DMS79 treated with DMSO at 0.1 percent for 48 hours (cell line): ENCODE results near the gene ATP6V1G1.

Experiments
- DNase-seq: peaks from one replicate; lab custom pipeline; 2025; lab: John Stamatoyannopoulos, UW

ATP6V1G1 gene

DNA sequence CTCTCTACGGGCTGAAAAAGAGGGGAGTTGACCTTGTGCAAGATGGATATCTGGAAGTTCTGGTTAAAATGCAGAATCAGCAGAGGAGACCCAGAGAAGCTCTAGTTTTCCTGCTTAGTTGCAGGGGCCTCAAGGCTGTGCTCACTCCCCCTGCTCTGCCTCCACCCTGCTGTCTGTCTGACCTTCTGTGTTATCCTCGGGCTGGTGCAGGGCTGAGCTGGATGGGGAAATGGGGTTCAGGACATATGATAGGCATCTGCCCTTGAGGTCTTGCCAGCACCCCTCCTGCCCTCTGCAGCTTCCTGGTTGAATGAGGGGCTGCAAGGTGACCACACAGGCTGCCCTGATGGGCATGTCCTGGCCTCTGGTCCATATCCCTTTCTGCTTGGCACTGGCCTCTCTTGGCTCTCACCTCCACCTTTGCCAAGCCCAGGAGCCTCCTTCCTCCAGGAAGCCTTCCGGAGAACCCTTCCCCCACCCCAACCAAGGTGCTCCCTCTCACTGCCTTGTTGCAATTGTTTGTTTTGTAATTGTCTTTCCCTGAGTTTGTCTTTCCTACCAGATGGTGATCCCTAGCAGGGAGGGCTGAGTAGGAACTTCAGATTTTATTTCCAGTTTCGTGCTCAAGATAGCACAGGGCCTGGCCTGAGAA, 24.8 kb downstream of the ATP6V1G1 start:
- no peak for DNase-seq

DNA sequence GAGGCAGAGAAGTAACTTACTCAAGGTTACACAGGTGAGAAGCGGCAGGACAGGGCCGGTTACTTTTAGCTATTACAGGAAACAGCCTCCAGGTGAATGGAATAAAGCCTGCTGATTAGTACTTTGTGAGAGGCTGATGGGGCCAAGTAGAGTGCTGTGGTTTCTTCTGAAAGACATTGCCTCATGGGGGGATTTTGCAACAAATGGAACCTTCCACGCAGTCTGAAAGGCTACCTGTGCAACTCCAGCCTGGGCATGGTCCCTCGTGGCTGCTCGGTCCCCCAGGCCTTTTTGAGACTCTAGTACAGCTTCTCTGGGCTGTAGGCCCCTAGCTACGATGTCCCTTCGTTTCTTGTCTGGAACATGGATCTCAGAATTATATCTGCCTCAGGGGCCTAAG, 25.5 kb downstream of the ATP6V1G1 start:
- DNase-seq = peak; percentile 63

DNA sequence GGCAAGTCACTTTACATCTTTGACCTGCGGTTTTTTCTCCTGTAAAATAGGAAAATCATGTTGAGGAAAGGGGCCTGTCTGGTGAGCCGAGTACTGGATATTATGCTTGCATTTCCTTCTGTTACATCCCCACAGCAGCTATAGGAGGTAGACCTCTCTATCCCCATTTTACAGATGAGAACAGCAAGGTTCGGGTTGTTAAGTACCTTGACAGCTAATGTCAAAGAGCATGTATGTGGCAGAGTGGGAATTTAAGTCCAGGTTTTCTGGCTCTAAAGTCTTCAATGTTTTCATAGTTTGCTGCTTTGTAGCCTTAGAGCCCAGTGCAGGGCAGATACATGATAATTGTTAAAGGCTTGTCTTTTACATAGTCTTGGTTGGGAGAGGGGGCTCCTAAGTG, 26.4 kb downstream of the ATP6V1G1 start:
- no peak for DNase-seq

DNA sequence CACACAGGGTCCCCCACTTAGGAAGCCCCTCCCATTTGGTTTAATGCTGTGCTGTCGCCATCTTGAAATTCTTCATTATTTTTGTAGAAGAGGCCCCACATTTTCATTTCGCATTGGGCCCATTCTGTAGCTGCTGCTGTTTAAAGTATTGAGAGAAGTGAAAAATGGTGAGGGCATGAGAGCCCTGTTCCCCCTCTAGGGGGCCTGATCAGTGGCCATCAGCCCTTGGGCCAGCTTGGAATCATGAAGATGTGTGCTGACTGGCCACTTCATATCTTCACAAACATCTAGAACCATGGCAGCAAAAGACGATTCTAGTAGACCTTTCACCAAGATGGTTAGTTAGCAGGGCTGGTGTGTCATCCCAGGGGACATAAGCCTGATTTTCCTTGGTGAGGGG, 26.8 kb downstream of the ATP6V1G1 start:
- no peak for DNase-seq

DNA sequence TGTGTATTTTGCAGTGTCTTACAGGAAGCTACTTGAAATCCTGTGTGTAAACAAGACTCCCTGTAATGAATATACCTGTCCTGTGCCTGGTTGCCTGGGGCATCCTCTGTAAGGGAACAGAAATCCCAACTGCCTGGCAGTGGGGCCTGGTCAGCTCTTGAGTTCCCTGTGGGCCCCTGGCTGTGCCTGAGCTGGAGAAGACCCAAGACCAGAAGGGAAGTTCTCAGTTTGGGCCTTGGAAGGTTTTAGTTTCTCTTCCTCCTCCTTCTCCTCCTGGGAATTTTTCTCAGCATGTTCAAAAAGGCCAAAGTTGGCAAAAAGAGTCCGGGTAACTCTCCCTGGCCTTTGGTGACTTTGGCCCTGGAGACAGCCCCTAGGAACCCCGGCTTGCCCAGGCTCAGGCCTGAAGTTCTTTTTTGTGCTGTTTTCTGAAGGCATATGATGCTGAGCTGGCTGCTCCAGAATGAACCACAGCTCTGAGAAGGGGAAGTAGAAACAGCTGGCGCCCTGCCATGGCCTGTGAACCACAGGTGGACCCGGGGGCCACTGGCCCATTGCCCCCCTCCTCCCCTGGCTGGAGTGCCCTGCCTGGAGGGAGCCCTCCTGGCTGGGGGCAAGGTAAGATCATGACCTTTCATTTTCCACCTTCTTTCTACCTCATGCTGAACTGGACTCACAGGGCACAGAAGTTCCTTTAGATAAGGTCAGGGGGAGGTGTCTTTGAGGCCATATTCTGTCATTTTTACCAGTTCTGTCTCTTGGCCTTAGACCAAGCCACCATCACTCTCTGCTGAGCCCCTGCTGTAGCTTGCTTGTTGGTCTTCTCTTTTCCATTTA, 29.3 kb downstream of the ATP6V1G1 start:
- peak; percentile 18 for DNase-seq

DNA sequence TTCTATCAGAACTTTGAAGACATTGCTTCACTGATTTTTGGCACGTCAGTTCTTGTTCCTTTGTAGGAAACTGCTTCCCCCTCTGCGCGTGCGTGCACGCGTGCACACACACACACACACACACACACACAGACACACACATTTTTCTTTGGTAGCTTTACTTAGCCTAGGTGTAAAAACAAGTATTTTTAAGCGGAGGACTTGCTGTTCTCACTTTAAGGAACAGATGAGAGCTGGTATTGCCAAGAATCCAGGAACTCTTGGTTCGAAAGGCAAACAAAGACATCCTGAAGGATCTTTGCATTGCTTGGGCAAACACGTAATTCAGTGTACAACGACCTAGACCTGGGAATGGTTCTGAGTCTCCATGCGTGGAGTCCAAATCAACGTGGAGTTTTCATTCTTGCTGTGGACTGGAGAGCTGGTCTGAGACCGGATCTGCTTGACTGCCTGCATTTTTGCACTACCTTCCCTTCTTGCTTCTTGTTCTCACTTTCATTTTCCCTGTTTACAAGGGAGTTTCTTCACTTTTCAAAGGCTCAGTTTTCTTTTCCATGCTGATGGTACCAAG, 31.7 kb downstream of the ATP6V1G1 start:
- DNase-seq = no peak

DNA sequence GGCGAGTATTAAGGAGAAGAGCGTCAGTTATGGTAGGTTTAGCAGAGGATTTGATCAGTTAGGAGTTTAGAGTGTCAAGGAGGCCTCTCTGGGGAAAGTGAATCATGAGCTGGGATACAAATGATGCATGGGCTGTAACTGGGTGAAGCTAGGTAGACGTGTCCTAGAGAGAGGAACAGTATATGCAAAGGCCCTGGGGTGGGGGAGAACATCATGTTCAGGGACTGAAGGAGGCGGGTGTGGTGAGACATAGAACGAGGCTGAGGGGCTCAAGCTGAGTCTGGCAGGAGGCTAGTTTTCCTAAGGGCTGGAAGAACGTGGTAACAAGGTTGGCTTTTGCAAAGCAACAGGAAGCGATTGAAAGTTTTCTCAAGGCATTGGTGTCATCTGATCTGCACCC, 34.0 kb downstream of the ATP6V1G1 start:
- DNase-seq = no peak

DNA sequence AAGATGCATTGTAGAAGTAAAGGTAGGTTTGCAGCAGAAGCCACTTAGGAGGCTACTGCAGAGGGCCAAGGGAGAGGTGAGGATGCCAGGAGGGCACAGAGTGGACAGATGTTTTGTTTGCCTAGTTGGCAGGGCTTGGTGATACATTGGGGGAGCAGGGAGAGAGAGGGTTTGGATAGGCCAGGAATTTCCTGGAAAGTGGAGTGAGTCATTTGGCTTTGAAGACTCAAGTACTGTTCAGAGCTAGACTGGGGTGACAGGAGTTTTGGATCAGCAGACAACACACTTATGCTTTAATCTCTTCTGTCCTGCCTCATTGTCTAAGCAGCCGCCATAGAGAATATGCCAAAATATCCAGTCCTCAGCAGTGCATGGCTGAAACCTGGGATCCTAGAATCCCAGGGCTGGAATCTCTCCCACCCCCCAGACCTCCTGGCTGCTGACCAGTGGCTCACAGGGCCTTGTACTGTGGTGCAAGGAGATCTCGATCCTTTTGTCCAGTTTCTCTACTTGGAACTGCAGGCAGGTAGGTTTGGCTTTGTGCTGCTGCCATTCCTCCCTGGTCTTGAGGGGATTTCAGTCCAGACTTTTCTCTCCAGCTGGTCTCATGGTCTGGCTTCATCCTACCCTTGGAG, 34.5 kb downstream of the ATP6V1G1 start:
- no peak for DNase-seq

DNA sequence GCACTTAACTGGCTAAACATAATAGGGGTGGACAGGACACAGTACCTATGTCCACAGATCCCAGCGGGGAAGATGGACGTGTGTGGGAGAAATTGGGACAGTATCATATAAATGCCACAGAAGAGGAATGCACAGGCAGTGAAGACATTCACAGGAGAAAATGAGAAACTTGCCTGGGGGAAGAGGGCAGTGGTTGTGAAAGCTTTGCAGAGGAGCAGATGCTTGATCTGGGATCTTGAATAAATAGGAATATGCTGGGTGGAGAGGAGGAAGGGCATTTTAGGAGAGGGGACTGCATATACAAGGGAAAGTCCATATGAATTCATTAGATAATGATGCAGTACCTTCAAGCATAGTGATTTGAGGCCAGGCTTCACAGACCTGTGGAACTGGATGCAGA, 37.1 kb downstream of the ATP6V1G1 start:
- DNase-seq = no peak

DNA sequence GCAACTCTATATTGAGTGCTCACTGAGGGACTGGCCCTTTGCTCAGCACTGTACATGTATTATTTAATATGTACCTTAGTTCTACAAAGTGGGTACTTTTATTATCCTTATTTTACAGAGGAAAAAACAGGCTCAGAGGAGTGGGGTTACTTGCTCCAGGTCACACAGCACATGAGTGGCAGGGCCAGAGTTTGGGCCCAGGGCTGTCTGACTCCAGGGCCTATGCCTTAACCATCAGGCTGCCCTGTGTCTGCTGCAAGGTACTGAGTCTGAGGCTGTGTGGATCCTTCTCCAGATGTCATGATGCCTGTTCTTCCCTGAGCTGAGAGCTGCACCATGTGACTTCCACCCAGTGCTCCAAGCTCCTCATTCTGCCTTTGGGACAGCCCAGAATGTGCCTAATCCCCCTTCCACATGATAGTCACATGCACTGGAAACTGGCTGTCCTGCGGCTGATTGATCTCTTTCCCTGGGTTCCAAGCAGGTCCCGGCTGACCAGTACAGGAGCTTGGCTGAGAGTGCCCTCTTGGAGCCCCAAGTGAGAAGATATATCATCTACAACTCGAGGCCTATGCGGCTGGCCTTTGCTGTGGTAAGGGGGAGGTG, 38.9 kb downstream of the ATP6V1G1 start:
- DNase-seq = no peak

DNA sequence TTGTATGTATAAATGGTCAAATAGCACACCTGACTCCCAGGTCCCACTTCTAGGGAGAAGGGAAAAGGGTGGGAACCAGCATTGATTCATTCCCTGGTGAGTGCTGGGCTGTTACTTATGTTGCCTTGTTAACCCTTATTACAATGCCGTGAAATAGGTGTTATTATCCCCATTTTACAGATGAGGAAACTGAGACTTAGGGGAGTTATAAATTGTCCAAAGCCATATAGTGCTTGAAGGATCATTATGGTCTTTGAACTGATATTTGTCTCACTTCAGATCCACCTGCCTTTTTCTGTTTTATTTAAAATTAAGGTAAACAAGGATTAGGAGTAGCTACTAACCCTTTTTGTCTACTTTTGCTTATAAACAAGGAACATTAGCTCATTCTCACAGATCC, 40.0 kb downstream of the ATP6V1G1 start:
- no peak for DNase-seq

DNA sequence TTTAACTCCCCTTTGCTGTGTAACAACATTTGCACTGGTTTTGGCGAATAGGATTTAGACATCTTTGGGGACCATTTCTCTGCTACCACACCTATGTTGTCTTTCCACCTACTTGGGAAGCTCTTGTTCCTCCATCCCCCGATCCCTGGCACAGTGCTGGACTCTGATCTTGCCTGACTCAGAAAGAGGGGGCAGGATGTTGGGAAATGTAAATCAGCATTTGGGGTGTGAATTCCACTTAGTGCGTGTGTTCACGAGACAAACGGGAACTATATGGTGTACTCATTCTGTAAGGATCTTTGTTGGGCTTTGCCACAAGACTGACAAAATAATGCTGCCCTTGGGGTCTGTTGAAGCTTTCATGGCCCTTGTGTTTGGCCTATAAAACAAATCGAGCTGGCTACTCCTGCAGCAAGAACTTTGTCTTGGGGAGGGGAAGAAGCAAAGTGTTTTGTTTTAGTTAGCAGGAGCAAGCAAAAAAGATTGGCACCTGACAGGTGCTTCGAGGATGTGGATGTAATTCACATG, 42.1 kb downstream of the ATP6V1G1 start:
- no peak for DNase-seq

DNA sequence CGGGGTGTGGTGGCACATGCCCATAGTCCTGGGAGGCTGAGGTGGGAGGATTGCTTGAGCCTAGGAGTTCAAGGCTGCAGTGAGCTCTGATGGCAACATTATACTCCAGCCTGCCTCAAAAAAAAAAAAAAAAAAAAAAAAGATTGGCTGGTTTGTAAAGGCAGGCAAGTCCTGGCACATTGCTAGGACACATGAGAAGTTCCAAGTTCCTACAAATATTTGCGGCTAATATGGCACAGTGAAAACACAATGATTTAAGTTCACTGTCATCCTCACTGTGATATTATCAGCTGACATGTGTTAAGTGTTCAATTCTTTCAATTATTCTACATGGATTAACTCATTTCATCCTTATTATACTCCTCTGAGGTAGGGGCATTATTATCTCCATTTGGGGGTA, 43.6 kb downstream of the ATP6V1G1 start:
- DNase-seq = no peak

DNA sequence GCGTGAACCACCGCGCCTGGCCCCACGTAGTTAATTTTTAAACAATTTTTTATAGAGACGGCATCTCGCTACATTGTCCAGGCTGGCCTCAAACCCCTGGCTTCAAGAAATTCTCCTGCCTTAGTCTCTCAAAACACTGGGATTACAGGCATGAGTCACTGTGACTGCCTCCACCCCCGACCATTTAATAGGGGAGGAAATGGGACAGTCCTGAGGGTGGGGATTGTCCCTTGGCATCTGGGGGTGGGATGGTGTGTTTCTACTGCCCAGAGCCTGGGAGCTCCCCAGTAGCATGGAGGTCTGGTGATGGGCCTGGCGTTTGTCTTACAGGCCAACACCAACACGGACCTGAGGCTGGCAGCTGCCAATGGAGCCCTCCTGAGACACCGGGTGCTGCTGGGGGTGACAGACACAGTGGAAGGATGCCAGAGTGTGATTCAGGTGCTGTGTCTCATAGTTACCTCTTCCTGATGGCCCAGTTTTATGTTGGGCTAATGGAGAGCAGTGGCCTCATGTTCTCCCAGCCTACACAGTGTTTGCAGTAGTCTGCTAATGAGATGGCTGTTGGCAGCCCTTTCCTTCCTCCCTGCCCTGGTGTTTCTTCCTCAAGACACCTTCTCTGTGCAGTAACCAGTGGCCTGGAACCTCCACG, 46.0 kb downstream of the ATP6V1G1 start:
- no peak for DNase-seq

DNA sequence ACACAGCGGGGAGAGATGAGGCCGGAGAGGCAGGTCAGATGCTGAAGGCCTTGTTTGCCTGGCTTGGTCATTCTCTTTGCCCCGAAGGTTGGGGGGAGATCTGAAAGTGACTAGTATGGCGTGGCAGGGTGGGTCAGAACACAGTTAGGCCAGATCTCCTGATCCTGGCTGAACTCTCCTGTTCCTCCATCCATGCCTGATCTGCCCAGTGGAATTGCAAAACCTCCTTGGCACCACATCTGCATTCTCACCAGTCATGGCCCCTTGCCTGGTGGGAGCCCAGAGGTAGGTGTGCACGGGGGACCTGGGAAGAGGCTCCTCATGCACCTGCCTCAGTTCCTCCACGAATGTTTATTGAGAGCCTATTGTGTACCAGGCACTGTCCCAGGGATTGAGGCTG, 46.8 kb downstream of the ATP6V1G1 start:
- DNase-seq = no peak

DNA sequence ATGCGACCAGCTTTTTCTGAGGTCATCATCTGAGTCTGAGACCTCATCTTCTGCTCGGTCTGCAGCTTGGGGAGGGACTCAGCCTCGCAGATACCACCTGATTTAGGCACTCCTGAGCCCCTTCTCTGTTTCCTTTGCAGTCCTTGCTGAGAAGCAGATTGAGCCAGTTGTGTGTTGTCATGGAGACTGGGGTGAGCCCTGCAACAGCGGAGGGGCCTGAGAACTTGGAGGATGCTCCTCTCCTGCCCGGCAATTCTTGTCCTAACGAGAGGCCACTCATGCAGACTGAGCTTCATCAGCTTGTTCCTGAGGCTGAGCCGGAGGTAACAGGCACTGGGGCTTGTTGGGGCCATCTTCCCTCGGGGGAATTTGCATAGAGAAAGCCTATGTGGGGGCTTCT, 50.8 kb downstream of the ATP6V1G1 start:
- DNase-seq = no peak

DNA sequence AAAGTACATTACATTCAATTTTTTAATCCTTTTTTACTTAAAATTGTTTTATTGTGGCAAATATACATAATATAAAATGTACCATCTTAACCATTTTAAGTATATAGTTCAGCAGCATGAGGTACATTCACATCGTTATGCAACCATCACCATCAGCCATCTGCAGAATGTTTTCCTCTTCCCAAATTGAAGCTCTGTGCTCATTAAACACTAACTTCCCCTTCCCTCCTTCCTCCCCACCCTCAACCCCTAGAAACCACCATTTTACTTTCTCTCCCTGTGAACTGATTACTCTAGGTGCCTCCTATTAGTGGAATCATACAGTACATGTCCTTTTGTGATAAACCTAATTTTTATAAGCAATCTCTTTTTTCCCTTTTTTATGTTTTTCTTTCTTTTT, 54.4 kb downstream of the ATP6V1G1 start:
- DNase-seq = no peak

DNA sequence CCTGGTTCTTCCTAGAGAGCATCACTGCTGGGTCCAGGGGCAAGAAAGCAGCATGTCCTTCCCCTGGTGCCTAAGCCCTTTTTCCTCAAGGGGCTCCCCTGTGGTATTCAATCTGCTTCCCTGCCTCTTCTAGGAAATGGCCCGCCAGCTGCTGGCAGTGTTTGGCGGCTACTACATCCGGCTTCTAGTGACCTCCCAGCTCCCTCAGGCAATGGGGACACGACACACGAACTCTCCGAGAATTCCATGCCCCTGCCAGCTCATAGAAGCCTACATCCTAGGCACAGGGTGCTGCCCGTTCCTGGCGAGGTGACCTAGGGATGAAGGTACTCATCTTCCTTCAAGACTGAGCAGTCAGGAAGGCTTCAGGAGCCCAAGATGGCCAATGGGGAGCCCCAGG, 55.4 kb downstream of the ATP6V1G1 start:
- no peak for DNase-seq

DNA sequence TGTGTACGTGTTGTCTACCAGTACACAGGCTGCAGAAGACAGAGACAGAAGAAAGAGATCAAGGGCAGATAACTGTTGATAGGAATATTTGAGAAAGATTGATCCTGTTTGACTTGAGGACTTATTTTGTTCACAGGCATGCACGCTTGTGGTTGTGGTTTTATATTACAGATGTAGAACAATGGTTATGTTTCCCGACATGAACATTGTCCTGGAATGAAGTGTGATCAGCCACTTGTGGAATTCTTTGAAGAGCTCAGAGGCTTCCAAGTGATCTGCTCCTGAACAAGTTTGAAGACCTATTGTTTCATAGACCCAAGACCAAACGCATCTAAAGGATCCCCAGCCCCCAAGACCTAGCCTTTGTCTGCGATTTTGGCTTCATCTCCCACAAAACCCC, 56.3 kb downstream of the ATP6V1G1 start:
- no peak for DNase-seq
